Stomach (tissue), 9 donors: ENCODE data around the gene MNT. TPM values are rescaled to one million over a fixed set of nuclear protein-coding genes. Genes with fewer than 3 reads are reported as not detected.

ENCODE experiments used
- DNase-seq, 2 donors: peaks; one replicate each; pipeline versions ENCODE4 v3.0.0 to v3.0.0-alpha.2; 2013 to 2019
- H3K27ac ChIP-seq, 5 donors: fragments of 200-600 bp in 4 of 5; sonication (generic) in 4 of 5; one replicate each; pipeline ENCODE4 v1.5.1; 2013 to 2019; ENCODE audit warnings: mild to moderate bottlenecking in 1 of 5, moderate library complexity in 1 of 5
- H3K27me3 ChIP-seq, 3 donors: fragments of 200-600 bp; sonication (generic); one replicate each; pipeline ENCODE4 v1.5.1; 2017 to 2019; ENCODE audit warnings: mixed run types in 1 of 3
- H3K36me3 ChIP-seq, 4 donors: fragments of 200-600 bp; sonication (generic); 1 replicate in 3 of 4; 2 replicates in 1 of 4; pipeline ENCODE4 v1.5.1; 2016 to 2019
- H3K4me1 ChIP-seq, 4 donors: fragments of 200-600 bp; sonication (generic); one replicate each; pipeline ENCODE4 v1.5.1; 2016 to 2019
- H3K4me3 ChIP-seq, 4 donors: fragments of 200-600 bp; sonication (generic) in 3 of 4; one replicate each; pipeline ENCODE4 v1.5.1; 2016 to 2019; ENCODE audit warnings: mild to moderate bottlenecking in 1 of 4
- H3K9me3 ChIP-seq, 4 donors: fragments of 200-600 bp; sonication (generic); one replicate each; pipeline ENCODE4 v1.5.1; 2016 to 2019
- EP300 ChIP-seq: sonication (generic); formaldehyde crosslinking; IDR thresholded peaks from one replicate; pipeline ENCODE4 v1.6.1; 2017; ENCODE audit warnings: antibody characterized with exemption
- POLR2A ChIP-seq, 4 donors: fragments of 450-650 bp; IDR thresholded peaks; one replicate each; pipeline ENCODE4 v1.6.1; 2016; ENCODE audit warnings: antibody characterized with exemption in 4 of 4, control low read depth in 2 of 4, mild to moderate bottlenecking in 1 of 4, moderate library complexity in 1 of 4
- POLR2AphosphoS5 ChIP-seq, 3 donors: sonication (generic); formaldehyde crosslinking; IDR thresholded peaks; one replicate each; pipeline ENCODE4 v1.6.1; 2016; ENCODE audit warnings: antibody characterized with exemption in 3 of 3
- WGBS, 5 donors: extraction: QIAGEN DNeasy Blood & Tissue Kit in 3 of 5; methylation state at CpG; one replicate each; pipeline versions ENCODE4 v1.1.5 to v1.1.7; 2013 to 2018; 5-methylcytosine and 5-hydroxymethylcytosine counted together
- intact Hi-C: fragments of 100-400 bp; cut with DNase I; formaldehyde crosslinking; loops from one replicate; pipeline ENCODE4 v1.15.1; 2023; ENCODE audit warnings: low total_unique reads
- polyA plus RNA-seq, 3 donors: library from polyadenylated mRNA; stranded (reverse); fragments of 200-250 nt; gene quantifications; one replicate each; pipeline ENCODE4 v1.2.3, GENCODE V29; 2013
- total RNA-seq, 5 donors: library from RNA; depleted of rRNA; stranded (reverse); fragments of >200 nt; gene quantifications; one replicate each; pipeline versions ENCODE4 v1.1.0 to v1.2.3, GENCODE V29; 2014 to 2016
- TF ChIP-seq, protein P1 (sequence below), 7 experiments: fragments of 450-650 bp in 4 of 7; fragments of 200-600 bp in 3 of 7; sonication (generic) in 3 of 7; IDR thresholded peaks; one replicate each; pipeline ENCODE4 v1.5.1; 2016 to 2019; ENCODE audit warnings: antibody characterized with exemption in 7 of 7, control low read depth in 2 of 7, mild to moderate bottlenecking in 1 of 7
- donor health status: healthy with polysubstance abuse.
- donor health status: Bipolar disorder and iron deficiency.
- donor health status: healthy.

The MNT gene
- total and polyA plus RNA-seq, 8 donors: 3.5 to 55.8 (median 8.6) TPM

DNA sequence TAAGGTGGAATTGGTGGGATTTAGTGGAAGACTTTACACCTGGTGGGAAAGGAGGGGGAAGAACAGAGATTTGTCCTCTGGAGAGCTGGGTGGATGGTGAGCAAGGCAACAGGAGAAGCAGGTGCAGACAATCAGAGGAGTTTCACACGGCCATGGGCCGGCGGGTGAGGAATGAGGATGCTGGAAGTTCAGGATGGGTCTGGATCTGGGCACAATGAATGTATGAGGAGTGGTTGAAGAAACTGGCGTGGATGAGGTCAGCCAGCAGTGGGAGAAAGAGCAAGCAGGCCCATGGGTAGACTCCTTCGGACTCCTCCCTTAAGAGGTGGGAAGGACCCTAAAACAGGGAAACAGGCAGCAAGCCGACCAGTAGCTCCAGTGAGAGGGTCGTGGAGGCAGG, 10.1 kb upstream of the MNT start:
- DNase-seq: no peak
- Histone ChIP-seq H3K27ac (no peak overlapping the region), H3K4me1 (peaks cover 18 to 31% (median 24%) of the 10 kb centered on the region in 4 donors), H3K9me3 (no peaks in the 10 kb centered on the region), H3K4me3 (no peak overlapping the region), H3K27me3 (no peaks in the 10 kb centered on the region), H3K36me3 (peaks cover 0 to 19% (median 13%) of the 10 kb centered on the region in 4 donors)
- intact Hi-C loops: loop anchor here (10.0 kb wide), 1 partner anchor 46 kb away; no protein-coding TSS in a partner anchor
- 91 to 96% (median 94%) methylated on average over 7 of the region's 7 CpGs for WGBS, 5 donors
- no peak for TF ChIP-seq EP300
- no peak for TF ChIP-seq POLR2AphosphoS5 (IDR thresholded peaks at IDR 0.05)
- TF ChIP-seq POLR2A (IDR thresholded peaks at IDR 0.05): no peak
- TF ChIP-seq, protein P1, sequence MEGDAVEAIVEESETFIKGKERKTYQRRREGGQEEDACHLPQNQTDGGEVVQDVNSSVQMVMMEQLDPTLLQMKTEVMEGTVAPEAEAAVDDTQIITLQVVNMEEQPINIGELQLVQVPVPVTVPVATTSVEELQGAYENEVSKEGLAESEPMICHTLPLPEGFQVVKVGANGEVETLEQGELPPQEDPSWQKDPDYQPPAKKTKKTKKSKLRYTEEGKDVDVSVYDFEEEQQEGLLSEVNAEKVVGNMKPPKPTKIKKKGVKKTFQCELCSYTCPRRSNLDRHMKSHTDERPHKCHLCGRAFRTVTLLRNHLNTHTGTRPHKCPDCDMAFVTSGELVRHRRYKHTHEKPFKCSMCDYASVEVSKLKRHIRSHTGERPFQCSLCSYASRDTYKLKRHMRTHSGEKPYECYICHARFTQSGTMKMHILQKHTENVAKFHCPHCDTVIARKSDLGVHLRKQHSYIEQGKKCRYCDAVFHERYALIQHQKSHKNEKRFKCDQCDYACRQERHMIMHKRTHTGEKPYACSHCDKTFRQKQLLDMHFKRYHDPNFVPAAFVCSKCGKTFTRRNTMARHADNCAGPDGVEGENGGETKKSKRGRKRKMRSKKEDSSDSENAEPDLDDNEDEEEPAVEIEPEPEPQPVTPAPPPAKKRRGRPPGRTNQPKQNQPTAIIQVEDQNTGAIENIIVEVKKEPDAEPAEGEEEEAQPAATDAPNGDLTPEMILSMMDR (IDR thresholded peaks at IDR 0.05): no peak

DNA sequence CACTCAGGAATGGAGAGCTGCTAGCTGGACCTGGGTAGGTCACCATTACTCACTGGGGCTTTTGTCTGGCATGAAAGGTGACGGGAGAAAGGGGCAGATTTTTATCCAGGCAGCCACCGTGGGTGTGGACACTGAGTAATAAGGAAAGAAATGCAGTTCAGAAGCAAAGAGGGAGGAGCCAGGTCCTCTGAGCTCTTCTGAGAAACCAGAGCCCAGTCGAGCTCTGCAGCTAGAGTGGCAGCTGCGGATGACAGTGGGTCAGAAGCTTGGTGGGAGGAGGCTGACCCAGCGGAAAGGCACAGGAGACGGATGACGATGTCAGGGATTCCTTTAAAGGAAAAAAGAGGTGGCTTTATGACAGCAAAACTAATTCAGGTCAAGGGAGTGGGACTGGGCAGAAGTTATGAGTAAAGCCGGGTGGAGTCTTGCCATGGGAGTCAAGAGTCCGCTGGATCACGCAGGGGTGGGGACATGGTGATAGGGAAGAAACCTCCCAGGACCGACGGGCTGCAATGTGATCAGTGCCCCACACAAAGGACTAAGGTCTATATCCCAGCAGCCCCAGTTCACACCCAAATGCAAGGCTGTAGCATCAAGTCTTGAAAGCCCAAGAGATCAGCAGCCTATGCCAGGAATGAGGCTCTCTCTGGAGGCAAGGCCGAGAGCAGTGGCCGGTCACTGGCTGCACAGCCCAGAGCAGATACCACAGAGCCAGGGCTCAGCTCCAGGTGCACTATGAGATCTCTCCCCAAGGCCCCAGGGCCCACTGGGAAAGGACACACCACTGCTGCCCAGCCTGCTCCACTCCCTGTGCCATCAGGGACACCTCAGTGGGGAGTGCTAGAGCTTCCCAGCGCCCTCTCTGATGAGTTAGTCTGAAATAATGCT, 6.3 kb upstream of the MNT start:
- peak; percentile 69 to 91 for DNase-seq
- TF ChIP-seq, protein P1 (IDR thresholded peaks at IDR 0.05): no peak
- TF ChIP-seq POLR2AphosphoS5 (IDR thresholded peaks at IDR 0.05): peak; percentile 28 to 77 (median 53)
- H3K9me3 ChIP-seq: no peaks in the 10 kb centered on the region
- H3K27ac ChIP-seq: peak overlapping the region; percentile 84 to 100 (median 99)
- no peak overlapping the region for H3K4me3 ChIP-seq
- intact Hi-C loops: no loop called here
- H3K27me3 ChIP-seq: no peaks in the 10 kb centered on the region
- H3K36me3 ChIP-seq: peaks cover 0 to 5% (median 0%) of the 10 kb centered on the region in 4 donors
- H3K4me1 ChIP-seq: peaks cover 40 to 57% (median 55%) of the 10 kb centered on the region in 4 donors
- 23 to 40% (median 27%) methylated on average over 15 of the region's 15 CpGs for WGBS, 5 donors

DNA sequence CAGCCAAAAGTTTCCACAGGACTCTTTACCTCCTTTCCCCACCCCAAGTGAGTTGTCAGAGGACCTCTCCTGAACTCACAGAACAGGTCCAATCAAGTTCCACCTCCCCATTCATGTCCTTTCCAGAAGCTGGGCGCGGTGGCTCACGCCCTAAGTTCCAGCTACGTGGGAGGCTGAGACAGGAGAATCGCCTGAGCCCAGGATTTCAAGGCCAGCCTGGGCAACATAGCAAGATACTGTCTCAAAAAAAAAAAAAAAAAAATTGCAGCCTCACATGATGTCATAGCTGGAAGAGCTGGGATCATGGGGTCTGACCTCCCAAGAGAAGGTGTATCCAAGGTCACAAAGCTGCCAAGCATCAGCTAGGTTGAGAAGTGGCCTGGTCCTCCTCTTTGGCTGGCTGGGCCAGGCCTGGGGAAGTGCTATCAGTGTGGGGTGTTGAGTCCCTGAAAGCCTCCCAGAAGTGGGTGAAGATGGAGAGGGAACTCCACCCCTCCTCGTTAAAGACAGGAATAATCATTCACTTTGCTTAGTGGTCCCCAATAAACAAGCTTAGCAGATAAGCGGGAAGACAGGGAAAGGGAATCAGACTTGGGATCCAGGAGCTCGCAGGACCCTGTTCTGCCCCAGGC, 5.5 kb upstream of the MNT start:
- intact Hi-C loops: no loop called here
- Histone ChIP-seq H3K4me1 (peaks cover 41 to 57% (median 56%) of the 10 kb centered on the region in 4 donors), H3K9me3 (no peaks in the 10 kb centered on the region), H3K4me3 (no peak overlapping the region), H3K36me3 (peaks cover 0 to 5% (median 0%) of the 10 kb centered on the region in 4 donors), H3K27ac (peak overlapping the region; percentile 84 to 100 (median 99)), H3K27me3 (no peaks in the 10 kb centered on the region)
- no peak for TF ChIP-seq POLR2AphosphoS5 (IDR thresholded peaks at IDR 0.05)
- no peak for TF ChIP-seq EP300
- TF ChIP-seq POLR2A (IDR thresholded peaks at IDR 0.05): no peak
- TF ChIP-seq, protein P1 (IDR thresholded peaks at IDR 0.05): no peak
- 47 to 76% (median 63%) methylated on average over 8 of the region's 8 CpGs for WGBS, 5 donors
- DNase-seq: peak; percentile 50 to 72

DNA sequence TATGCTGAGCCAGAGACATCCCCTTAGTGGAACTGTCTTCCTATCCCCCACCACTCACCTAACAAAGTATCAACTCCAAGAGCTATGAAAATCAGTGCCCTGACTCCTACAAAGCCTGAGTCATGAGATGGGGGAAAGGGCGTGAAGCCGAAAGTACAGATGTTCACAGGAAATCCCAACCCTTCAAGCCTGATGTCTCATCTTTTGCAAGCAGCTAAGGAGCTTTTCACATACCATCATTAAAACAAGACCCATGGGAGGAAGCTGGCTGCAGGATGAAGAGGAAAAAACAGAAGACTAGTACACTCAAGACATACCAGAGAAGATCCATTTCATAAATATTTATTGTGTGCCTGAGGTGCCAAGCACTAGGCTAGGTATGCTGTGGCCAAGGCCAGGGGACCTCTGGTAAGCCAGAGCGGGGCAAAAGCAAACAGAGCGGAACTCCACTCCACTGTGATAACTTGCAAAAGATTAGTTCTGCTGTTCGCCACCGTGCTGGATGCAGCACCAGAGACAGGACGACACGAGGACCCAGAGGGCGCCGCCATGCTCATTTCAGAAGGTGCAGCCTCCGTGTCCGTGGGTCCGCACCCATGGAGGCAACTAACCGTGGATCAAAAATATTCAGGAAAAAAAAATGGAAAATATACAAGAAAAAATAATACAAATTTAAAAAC, 4.5 kb upstream of the MNT start:
- TF ChIP-seq, protein P1 (IDR thresholded peaks at IDR 0.05): no peak
- peak in 1 of 3 donors; percentile 33 for TF ChIP-seq POLR2AphosphoS5 (IDR thresholded peaks at IDR 0.05)
- no peaks in the 10 kb centered on the region for H3K9me3 ChIP-seq
- WGBS, 5 donors: 47 to 69% (median 50%) methylated on average over 14 of the region's 14 CpGs
- peaks cover 41 to 57% (median 56%) of the 10 kb centered on the region in 4 donors for H3K4me1 ChIP-seq
- no peaks in the 10 kb centered on the region for H3K27me3 ChIP-seq
- peak overlapping the region; percentile 61 to 100 (median 99) for H3K27ac ChIP-seq
- DNase-seq: peak; percentile 23 to 26
- intact Hi-C loops: no loop called here
- no peak overlapping the region for H3K4me3 ChIP-seq
- H3K36me3 ChIP-seq: no peaks in the 10 kb centered on the region
